SU-DHL-6 (cell line): ENCODE measurements around the gene PEX16.

Experiments
- H2AFZ ChIP-seq: fragments of 200-600 bp; sonication (generic); 2 replicates; pipeline ENCODE4 v1.6.1; 2014; ENCODE audit warnings: low read depth, mild to moderate bottlenecking, moderate library complexity, mixed read lengths, antibody characterized with exemption, low read length; ENCODE audit not compliant: severe bottlenecking
- H3F3A ChIP-seq: fragments of 200-600 bp; shearing (Covaris generic); 2 replicates; pipeline ENCODE4 v1.6.0; 2016; ENCODE audit warnings: antibody characterized with exemption, mild to moderate bottlenecking; ENCODE audit not compliant: insufficient read depth
- H3K27ac ChIP-seq: fragments of 200-600 bp; sonication (generic); 2 replicates; pipeline ENCODE4 v1.5.1; 2016; ENCODE audit warnings: low read depth, mild to moderate bottlenecking, low read length, moderate library complexity, mixed read lengths
- H3K27me3 ChIP-seq: fragments of 200-600 bp; sonication (generic), shearing (Covaris generic); 2 replicates; pipeline ENCODE4 v1.6.0; 2014; ENCODE audit warnings: mild to moderate bottlenecking, low read length
- H3K36me3 ChIP-seq: fragments of 200-600 bp; sonication (generic); 2 replicates; pipeline ENCODE4 v1.6.1; 2014; ENCODE audit warnings: mild to moderate bottlenecking, low read length, mixed read lengths
- H3K4me2 ChIP-seq: fragments of 300-600, 200-600 bp; shearing (Covaris generic), sonication (generic); 2 replicates; pipeline ENCODE4 v1.6.0; 2014; ENCODE audit warnings: low read length, low read depth, mild to moderate bottlenecking; ENCODE audit not compliant: poor library complexity, severe bottlenecking
- H3K4me3 ChIP-seq: fragments of 200-600 bp; sonication (generic); 2 replicates; pipeline ENCODE4 v1.5.1; 2014; ENCODE audit warnings: antibody characterized with exemption, low read length, mild to moderate bottlenecking, mixed read lengths; ENCODE audit not compliant: insufficient read depth, poor library complexity, severe bottlenecking
- H3K79me2 ChIP-seq: fragments of 200-600 bp; sonication (generic); 2 replicates; pipeline ENCODE4 v1.6.1; 2014; ENCODE audit warnings: mild to moderate bottlenecking, low read length, moderate library complexity; ENCODE audit not compliant: insufficient read depth
- H3K9ac ChIP-seq: fragments of 200-600 bp; sonication (generic); 2 replicates; pipeline ENCODE4 v1.7.0; 2014; ENCODE audit warnings: mild to moderate bottlenecking, low read length
- H3K9me2 ChIP-seq: fragments of 200-600 bp; sonication (generic); replicated peaks from 2 replicates; pipeline ENCODE4 v1.6.1; 2014; ENCODE audit warnings: low read length; ENCODE audit not compliant: insufficient read depth
- H3K9me3 ChIP-seq: fragments of 200-600 bp; sonication (generic); 2 replicates; pipeline ENCODE4 v1.6.1; 2014; ENCODE audit warnings: low read length, mixed read lengths; ENCODE audit not compliant: insufficient read depth
- H4K20me1 ChIP-seq: fragments of 200-600 bp; sonication (generic); 2 replicates; pipeline ENCODE4 v1.6.1; 2014; ENCODE audit warnings: low read depth, mild to moderate bottlenecking, antibody characterized with exemption, low read length, moderate library complexity, mixed read lengths
- CTCF ChIP-seq: fragments of 200-600 bp; sonication (generic); IDR thresholded peaks from one replicate; pipeline ENCODE4 v1.5.1; 2017; ENCODE audit warnings: antibody characterized with exemption, mild to moderate bottlenecking, low read length, moderate library complexity; ENCODE audit not compliant: insufficient read depth, poor library complexity, severe bottlenecking
- EZH2phosphoT487 ChIP-seq: fragments of 200-600 bp; sonication (generic), shearing (Covaris generic); conservative IDR thresholded peaks from 2 replicates; pipeline ENCODE4 v1.6.1; 2018; ENCODE audit warnings: mild to moderate bottlenecking, antibody characterized with exemption, low read length, moderate library complexity, mixed read lengths

The PEX16 gene

GRCh38 chr11:45936511-45937054, 18.9 kb upstream of the PEX16 start:
- Histone ChIP-seq H2AFZ (no peak overlapping the region), H3F3A (peaks cover 37% of the 10 kb centered on the region), H3K79me2 (0 out of 2 replicates have a peak, but pooled peaks cover 9% of the 10 kb centered on the region), H3K9me3 (no peaks in the 10 kb centered on the region), H3K27me3 (no peaks in the 10 kb centered on the region), H3K36me3 (no peaks in the 10 kb centered on the region), H3K4me3 (no peak overlapping the region), H3K4me2 (no peak overlapping the region), H4K20me1 (no peaks in the 10 kb centered on the region), H3K27ac (peak overlapping the region; percentile 69), H3K9me2 (no peaks in the 10 kb centered on the region), H3K9ac (no peak overlapping the region)
- TF ChIP-seq EZH2phosphoT487 (no peak), CTCF (no peak)

GRCh38 chr11:45935349-45936064, 17.8 kb upstream of the PEX16 start:
- Histone ChIP-seq H3K27me3 (no peaks in the 10 kb centered on the region), H2AFZ (no peak overlapping the region), H3K4me2 (no peak overlapping the region), H3K36me3 (no peaks in the 10 kb centered on the region), H3K9me3 (no peaks in the 10 kb centered on the region), H3K4me3 (no peak overlapping the region), H3K79me2 (0 out of 2 replicates have a peak, but pooled peaks cover 9% of the 10 kb centered on the region), H3K27ac (peak overlapping the region; percentile 69), H3F3A (peaks cover 46% of the 10 kb centered on the region), H4K20me1 (no peaks in the 10 kb centered on the region), H3K9me2 (no peaks in the 10 kb centered on the region), H3K9ac (no peak overlapping the region)
- TF ChIP-seq EZH2phosphoT487 (no peak), CTCF (no peak)

- Histone ChIP-seq H3K9ac (no peak overlapping the region), H3K9me2 (no peaks in the 10 kb centered on the region), H3K9me3 (no peaks in the 10 kb centered on the region), H4K20me1 (no peaks in the 10 kb centered on the region), H3K4me3 (no peak overlapping the region), H2AFZ (no peak overlapping the region), H3F3A (peaks cover 48% of the 10 kb centered on the region), H3K27me3 (no peaks in the 10 kb centered on the region), H3K36me3 (no peaks in the 10 kb centered on the region), H3K4me2 (no peak overlapping the region), H3K79me2 (0 out of 2 replicates have a peak, but pooled peaks cover 9% of the 10 kb centered on the region), H3K27ac (peak overlapping the region; percentile 69; the same call in 1 of the 2 replicates)
- TF ChIP-seq EZH2phosphoT487 (no peak), CTCF (no peak)
Observed at GRCh38 chr11:45934580-45935318, 17.1 kb upstream of the PEX16 start.
